ENCODE data around the gene CDHR3.

CDHR3 gene

GRCh38 chr7:106049139-106049752, 86.2 kb downstream of the CDHR3 start:
- DNase-seq (ENCODE audit: low spot score) = no peak

- DNase-seq (ENCODE audit: low spot score) = peak; percentile 33
Measured at GRCh38 chr7:106050002-106050745, 87.1 kb downstream of the CDHR3 start.

- no peak for DNase-seq (ENCODE audit: low spot score)
Measured at GRCh38 chr7:106050746-106051117, 87.7 kb downstream of the CDHR3 start.

GRCh38 chr7:106052681-106053080, 89.6 kb downstream of the CDHR3 start:
- no peak for DNase-seq (ENCODE audit: low spot score)

- DNase-seq (ENCODE audit: low spot score) = no peak
Measured at GRCh38 chr7:106053109-106053508, 90.0 kb downstream of the CDHR3 start.

- no peak for DNase-seq (ENCODE audit: low spot score)
Measured at GRCh38 chr7:106054156-106054910, 91.3 kb downstream of the CDHR3 start.

DNA sequence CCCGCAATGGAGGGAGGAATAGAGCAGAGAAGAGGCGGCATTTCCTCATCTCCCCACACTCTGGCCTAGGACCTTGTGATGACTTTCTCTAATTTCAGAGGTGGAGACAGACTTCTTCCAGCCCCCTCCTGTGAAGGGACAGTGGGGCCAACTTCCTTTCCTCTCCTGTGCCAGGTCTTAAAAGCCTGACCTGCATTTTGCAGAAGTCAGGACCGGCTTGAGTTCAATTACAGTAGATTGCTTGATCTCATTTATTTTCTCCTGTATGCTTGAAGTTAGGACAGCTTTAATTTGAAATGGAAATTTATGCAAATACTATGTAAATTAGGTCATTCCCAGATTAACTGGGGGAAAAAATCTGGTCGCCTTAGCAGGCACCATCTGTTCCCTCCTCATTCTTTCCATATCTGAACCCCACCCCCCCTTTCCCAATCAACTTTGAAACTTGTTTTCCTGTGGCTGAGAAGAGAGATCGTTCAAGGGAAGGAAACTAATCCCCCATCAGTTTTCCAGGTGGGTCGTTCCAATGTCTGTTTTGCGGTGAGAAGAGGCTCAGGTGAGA, 92.0 kb downstream of the CDHR3 start:
- DNase-seq (ENCODE audit: low spot score) = no peak

- DNase-seq (ENCODE audit: low spot score) = peak; percentile 86
Measured at GRCh38 chr7:106056513-106057203, 93.6 kb downstream of the CDHR3 start.

DNA sequence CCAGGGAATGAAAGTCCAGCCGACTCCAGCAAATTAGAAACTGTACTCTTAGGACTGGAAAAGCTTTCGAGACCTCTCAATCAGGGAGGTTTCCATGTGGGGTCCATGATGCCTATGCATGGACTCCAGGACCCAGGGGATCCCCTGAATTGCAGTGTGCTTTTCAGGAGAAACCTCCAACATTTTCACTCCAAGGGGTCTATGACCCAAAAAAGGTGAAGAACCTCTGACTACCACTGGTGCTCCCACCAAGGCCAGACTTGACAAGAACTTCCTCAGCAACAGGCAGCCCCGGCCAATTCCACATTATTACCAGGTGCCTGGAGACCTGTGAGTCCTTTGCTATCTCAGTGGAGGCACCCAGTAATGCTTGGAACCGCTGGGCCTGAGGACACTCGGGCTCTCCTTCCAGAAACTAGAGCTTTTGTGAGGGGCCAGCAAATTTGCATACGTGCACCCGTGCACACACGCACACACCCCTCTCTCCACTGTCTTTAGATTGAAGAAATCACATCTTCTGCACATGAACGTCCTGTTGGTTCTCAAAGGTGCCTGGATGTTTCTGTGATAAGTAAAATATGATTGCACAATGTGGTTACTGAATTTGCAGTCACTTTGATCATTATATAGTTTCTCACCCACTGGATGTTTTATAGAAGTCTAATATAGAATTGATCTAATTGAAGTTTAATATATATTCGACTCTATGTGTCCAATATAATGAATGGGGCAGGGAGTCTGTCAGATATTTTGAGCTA, 94.3 kb downstream of the CDHR3 start:
- no peak for DNase-seq (ENCODE audit: low spot score)

- no peak for DNase-seq (ENCODE audit: low spot score)
Measured at GRCh38 chr7:106057962-106058927, 95.2 kb downstream of the CDHR3 start.

- no peak for DNase-seq (ENCODE audit: low spot score)
Measured at GRCh38 chr7:106058928-106059324, 95.9 kb downstream of the CDHR3 start.

DNA sequence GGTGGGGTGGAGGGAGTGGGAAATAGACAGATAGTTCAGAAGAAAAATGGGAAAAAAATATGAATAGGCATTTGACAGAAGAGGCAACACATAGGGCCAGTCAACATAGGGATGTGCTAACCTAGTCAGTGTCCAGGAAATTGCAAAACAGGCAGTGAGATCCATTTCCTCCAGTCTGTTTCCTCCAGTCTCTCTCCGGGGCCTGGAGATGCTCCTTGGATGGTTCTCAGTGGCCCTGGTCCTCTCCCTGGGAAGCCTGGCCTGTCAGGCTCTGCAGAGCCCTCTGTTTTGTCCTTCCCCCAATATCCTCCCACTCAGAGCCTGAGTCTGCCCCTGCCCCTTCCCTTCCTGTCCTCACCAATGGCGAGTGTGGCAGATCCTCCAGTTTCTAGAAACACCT, 96.5 kb downstream of the CDHR3 start:
- DNase-seq (ENCODE audit: low spot score) = no peak

- no peak for DNase-seq (ENCODE audit: low spot score)
Measured at GRCh38 chr7:106060394-106060920, 97.4 kb downstream of the CDHR3 start.

DNA sequence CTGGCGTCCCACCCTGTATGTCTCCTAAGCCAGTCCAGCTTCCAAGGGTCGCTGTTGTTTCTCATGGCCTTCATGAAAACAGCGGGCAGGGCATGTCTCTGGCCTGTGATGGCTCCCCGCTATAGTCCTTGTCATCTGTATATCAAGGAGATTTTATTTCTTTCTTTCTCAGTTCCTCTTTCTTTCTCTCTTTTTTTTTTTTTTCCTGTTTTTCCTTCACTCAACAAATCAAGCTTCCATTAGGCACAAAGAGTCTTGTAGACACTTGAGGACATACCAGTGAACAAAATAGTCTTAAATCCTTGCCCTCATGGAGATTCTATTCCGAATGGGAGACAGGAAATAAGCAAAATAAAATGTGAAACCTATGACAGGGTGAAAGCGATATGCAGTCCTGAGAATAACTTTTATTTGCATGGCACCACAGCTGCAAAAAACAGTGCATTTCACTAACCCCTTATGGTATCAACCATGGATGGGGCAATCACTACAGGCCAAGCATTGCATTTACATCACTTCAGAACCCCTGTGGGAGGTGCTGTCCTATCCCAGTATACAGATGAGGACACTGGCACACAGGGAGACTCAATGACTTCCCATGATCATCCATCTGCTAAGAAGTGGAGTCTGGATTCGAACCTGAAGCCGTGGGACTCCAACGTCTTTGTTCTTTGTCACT, 98.4 kb downstream of the CDHR3 start:
- DNase-seq (ENCODE audit: low spot score) = no peak

DNA sequence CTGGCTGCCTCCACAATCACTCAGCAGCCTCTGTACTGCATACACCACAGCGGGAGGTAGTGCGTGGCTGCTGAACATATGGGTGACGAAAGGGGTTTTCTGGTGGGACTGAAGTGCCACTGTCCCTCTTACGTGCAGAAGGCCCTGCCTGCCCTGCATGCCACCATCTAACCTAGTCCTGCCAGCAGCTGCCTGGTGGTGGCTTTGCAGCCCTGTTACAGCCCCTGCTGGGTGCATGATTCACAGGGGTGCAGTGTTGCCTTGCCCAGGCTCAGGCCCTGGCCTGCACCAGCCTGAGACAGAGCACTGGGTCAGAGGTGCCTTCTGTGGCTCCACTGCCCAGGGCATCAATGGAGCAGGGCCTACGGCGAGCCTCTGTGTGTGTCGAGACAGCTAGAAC, 98.9 kb downstream of the CDHR3 start:
- DNase-seq (ENCODE audit: low spot score) = peak; percentile 28

- peak; percentile 31 for DNase-seq (ENCODE audit: low spot score)
Measured at GRCh38 chr7:106062521-106062931, 99.5 kb downstream of the CDHR3 start.

- DNase-seq (ENCODE audit: low spot score) = no peak
Measured at GRCh38 chr7:106063024-106063423, 100.0 kb downstream of the CDHR3 start.

DNA sequence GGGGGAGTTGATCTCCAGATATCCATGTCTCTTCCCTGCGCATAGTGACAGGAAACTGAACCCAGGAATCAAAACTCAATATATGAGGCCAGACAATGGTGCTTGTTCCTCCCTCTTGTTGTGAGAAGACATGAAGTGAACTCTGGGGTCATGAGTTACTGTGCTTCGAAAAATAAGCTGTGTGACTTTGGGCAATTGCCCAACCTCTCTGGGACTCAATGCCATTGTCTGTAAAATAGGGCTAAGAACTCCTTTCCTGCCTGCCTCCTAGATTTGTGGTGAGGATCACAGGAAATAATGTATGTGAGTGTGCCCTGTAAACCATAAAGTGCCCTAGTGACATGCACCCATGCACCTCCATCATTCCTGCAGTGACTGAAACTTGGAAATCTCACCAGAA, 100.6 kb downstream of the CDHR3 start:
- no peak for DNase-seq (ENCODE audit: low spot score)

GRCh38 chr7:106064316-106064715, 101.3 kb downstream of the CDHR3 start:
- DNase-seq (ENCODE audit: low spot score) = peak; percentile 35

All from SW480 (cell line).